Mesenchymal stem cell (in vitro differentiated cells and primary cell): ENCODE results near the gene ATOSB.

Experiments
- DNase-seq: peaks from one replicate; pipeline ENCODE4 v3.0.0-alpha.2; 2013
- H2AFZ ChIP-seq: one replicate; pipeline ENCODE4 v1.6.1; 2013; ENCODE audit warnings: low read depth, mild to moderate bottlenecking, control low read depth, inconsistent platforms, low read length, moderate library complexity
- H2AK5ac ChIP-seq: 2 replicates; pipeline ENCODE4 v1.6.1; 2013; ENCODE audit warnings: low read length, moderate library complexity, mild to moderate bottlenecking, inconsistent platforms; ENCODE audit not compliant: severe bottlenecking
- H2BK120ac ChIP-seq: one replicate; pipeline ENCODE4 v1.6.1; 2013; ENCODE audit warnings: low read depth, mild to moderate bottlenecking, inconsistent platforms, low read length, moderate library complexity
- H2BK12ac ChIP-seq, 2 experiments: one replicate each; pipeline ENCODE4 v1.6.1; 2013; ENCODE audit warnings: inconsistent platforms in 2 of 2, low read length in 2 of 2, mild to moderate bottlenecking in 2 of 2, moderate library complexity in 2 of 2, control low read depth in 1 of 2
- H2BK15ac ChIP-seq: one replicate; pipeline ENCODE4 v1.6.1; 2013; ENCODE audit warnings: mild to moderate bottlenecking, low read depth, inconsistent platforms; ENCODE audit not compliant: poor library complexity, severe bottlenecking
- H2BK5ac ChIP-seq: 2 replicates; pipeline ENCODE4 v1.6.1; 2013; ENCODE audit warnings: low read depth, mild to moderate bottlenecking, low read length, control low read depth, inconsistent platforms; ENCODE audit not compliant: poor library complexity, severe bottlenecking
- H3K14ac ChIP-seq, 2 experiments: one replicate each; pipeline ENCODE4 v1.6.1; 2013; ENCODE audit warnings: inconsistent platforms in 2 of 2, low read length in 2 of 2, control low read depth in 1 of 2, mild to moderate bottlenecking in 1 of 2, moderate library complexity in 1 of 2
- H3K18ac ChIP-seq, 2 experiments: one replicate each; pipeline ENCODE4 v1.6.1; 2013; ENCODE audit warnings: inconsistent platforms in 2 of 2, low read length in 2 of 2, control low read depth in 1 of 2, low read depth in 1 of 2, mild to moderate bottlenecking in 1 of 2
- H3K23ac ChIP-seq, 2 experiments: one replicate each; pipeline ENCODE4 v1.6.1; 2013; ENCODE audit warnings: inconsistent platforms in 2 of 2, low read length in 2 of 2, mild to moderate bottlenecking in 2 of 2, moderate library complexity in 2 of 2, control low read depth in 1 of 2
- H3K27ac ChIP-seq: 2 replicates; pipeline ENCODE4 v1.5.1; 2013; ENCODE audit warnings: mild to moderate bottlenecking, moderate library complexity, low read length, control low read depth, inconsistent platforms; ENCODE audit not compliant: poor library complexity, severe bottlenecking
- H3K27me3 ChIP-seq, 2 experiments: 2 replicates each; pipeline versions ENCODE4 v1.6.1 to v1.7.0; 2013; ENCODE audit warnings: low read length in 2 of 2, mild to moderate bottlenecking in 2 of 2, moderate library complexity in 2 of 2, control low read depth in 1 of 2, inconsistent platforms in 1 of 2; ENCODE audit not compliant: control insufficient read depth in 1 of 2, insufficient read depth in 1 of 2
- H3K36me3 ChIP-seq, 2 experiments: 2 replicates each; pipeline versions ENCODE4 v1.6.1 to v1.7.0; 2013; ENCODE audit warnings: low read length in 2 of 2, control low read depth in 1 of 2, inconsistent platforms in 1 of 2, low read depth in 1 of 2, mild to moderate bottlenecking in 1 of 2; ENCODE audit not compliant: insufficient read depth in 2 of 2, control insufficient read depth in 1 of 2
- H3K4ac ChIP-seq, 2 experiments: one replicate each; pipeline ENCODE4 v1.6.1; 2013; ENCODE audit warnings: inconsistent platforms in 2 of 2, low read length in 2 of 2, mild to moderate bottlenecking in 2 of 2, moderate library complexity in 2 of 2, control low read depth in 1 of 2, low read depth in 1 of 2
- H3K4me1 ChIP-seq: 2 replicates; pipeline ENCODE4 v1.6.1; 2013; ENCODE audit warnings: low read depth, low read length, control low read depth; ENCODE audit not compliant: control insufficient read depth, insufficient read depth
- H3K4me2 ChIP-seq: 2 replicates; pipeline ENCODE4 v1.6.1; 2013; ENCODE audit warnings: low read length, mild to moderate bottlenecking, inconsistent platforms; ENCODE audit not compliant: poor library complexity, severe bottlenecking
- H3K4me3 ChIP-seq, 2 experiments: 2 replicates each; pipeline versions ENCODE4 v1.5.1 to v1.7.0; 2013; ENCODE audit warnings: low read length in 2 of 2, mild to moderate bottlenecking in 2 of 2, control low read depth in 1 of 2, low read depth in 1 of 2; ENCODE audit not compliant: insufficient read depth in 1 of 2
- H3K79me1 ChIP-seq: replicated peaks from 2 replicates; pipeline ENCODE4 v1.6.1; 2013; ENCODE audit warnings: mild to moderate bottlenecking, control low read depth, low read length, inconsistent platforms; ENCODE audit not compliant: poor library complexity, severe bottlenecking
- H3K9ac ChIP-seq: 2 replicates; pipeline ENCODE4 v1.7.0; 2013; ENCODE audit warnings: mild to moderate bottlenecking, low read length, moderate library complexity
- H3K9me3 ChIP-seq: 2 replicates; pipeline ENCODE4 v1.7.0; 2013; ENCODE audit warnings: mild to moderate bottlenecking, low read length; ENCODE audit not compliant: control insufficient read depth
- H4K8ac ChIP-seq: one replicate; pipeline ENCODE4 v1.6.1; 2013; ENCODE audit warnings: inconsistent platforms, mild to moderate bottlenecking, low read length, moderate library complexity
- H4K91ac ChIP-seq: one replicate; pipeline ENCODE4 v1.6.1; 2013; ENCODE audit warnings: mild to moderate bottlenecking, low read length, inconsistent platforms
- WGBS: methylation state at CpG from one replicate; pipeline ENCODE4 v1.1.7; 2013; ENCODE audit warnings: mixed read lengths; 5-methylcytosine and 5-hydroxymethylcytosine counted together

The ATOSB gene

DNA sequence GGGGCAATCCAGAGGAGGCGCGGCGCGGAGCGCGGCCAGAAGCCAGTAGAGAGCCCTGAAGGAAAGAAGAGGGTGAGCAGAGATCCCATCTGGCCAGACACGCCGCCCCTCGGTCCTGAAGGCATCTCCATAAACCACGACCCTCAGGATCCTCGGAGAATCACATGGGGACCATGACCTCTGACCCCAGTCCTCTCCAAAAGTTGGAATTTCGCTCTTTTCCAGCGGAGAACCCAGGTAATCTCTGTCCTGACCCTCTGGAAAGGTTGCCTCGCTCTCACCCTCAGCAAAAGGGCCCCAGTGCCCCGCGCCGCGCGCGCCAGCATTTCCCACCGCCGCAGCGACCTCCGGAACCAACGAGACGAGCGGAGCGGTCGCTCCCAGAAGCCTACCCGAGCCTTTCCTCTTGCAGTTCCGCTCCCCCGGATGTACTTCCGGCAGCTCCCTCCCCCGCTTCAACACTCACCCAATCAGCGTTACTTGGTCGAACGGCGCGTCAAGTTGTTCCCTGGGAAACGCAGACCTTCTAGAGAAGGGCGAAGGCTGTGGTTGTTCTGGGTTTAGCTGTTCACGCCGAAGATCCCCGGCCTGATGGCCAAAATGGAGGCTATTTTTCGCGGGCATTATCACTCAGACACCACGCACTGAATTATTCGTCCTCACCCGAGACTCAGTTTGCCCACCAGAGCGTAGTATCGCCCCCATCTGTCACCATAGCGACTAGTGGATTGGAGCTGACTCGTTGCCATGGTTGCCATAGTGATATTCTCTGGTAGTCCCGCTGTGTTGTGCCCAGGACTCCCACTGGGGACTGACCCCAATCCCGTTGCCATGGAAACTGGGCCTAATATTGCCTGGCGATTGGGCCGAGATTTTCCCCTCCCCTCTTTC, 12.6 kb downstream of the ATOSB start, which contains the start of gene STOML2:
Gene STOML2, minus strand, starts transcription at position 363 of the 891 bp plus-strand sequence. Its CDS starts 37 bp downstream, at position 326.
- Histone ChIP-seq H3K36me3 (peaks cover 62 to 74% of the 10 kb centered on the region in 2 experiments), H3K79me1 (peaks cover 50% of the 10 kb centered on the region), H3K4me2 (peak within 1 kb of the TSS; percentile 76), H3K4ac (peak within 1 kb of the TSS; percentile 61 to 95), H4K91ac (peak within 1 kb of the TSS; percentile 19), H2BK120ac (no peak within 1 kb of the TSS), H3K4me1 (peaks cover 18% of the 10 kb centered on the region), H4K8ac (peak within 1 kb of the TSS; percentile 70), H2BK15ac (no peak within 1 kb of the TSS), H3K23ac (no peak within 1 kb of the TSS), H3K27me3 (no peaks in the 10 kb centered on the region), H3K9ac (peak within 1 kb of the TSS; percentile 99), H3K4me3 (peak within 1 kb of the TSS; percentile 61 to 94), H3K9me3 (no peaks in the 10 kb centered on the region), H2BK5ac (no peak within 1 kb of the TSS), H2AK5ac (peak within 1 kb of the TSS; percentile 7), H3K27ac (peak within 1 kb of the TSS; percentile 83), H2AFZ (peak within 1 kb of the TSS; percentile 74), H2BK12ac (no peak within 1 kb of the TSS), H3K14ac (peak within 1 kb of the TSS in 1 of 2 experiments; percentile 15), H3K18ac (peak within 1 kb of the TSS; percentile 67 to 80)
- 2% methylated on average over 48 of the region's 57 CpGs for WGBS
- DNase-seq = peak; percentile 98

GRCh38 chr9:35102465-35102768, 13.2 kb downstream of the ATOSB start:
- Histone ChIP-seq H3K23ac (no peak overlapping the region), H3K18ac (peak overlapping the region in 1 of 2 experiments; percentile 67), H4K91ac (peak overlapping the region; percentile 19), H2AK5ac (no peak overlapping the region), H2BK5ac (no peak overlapping the region), H3K9ac (peak overlapping the region; percentile 99), H3K4ac (peak overlapping the region; percentile 61 to 95), H3K27me3 (no peaks in the 10 kb centered on the region), H2AFZ (no peak overlapping the region), H3K14ac (no peak overlapping the region), H3K4me2 (peak overlapping the region; percentile 76), H4K8ac (peak overlapping the region; percentile 70), H3K79me1 (peaks cover 45% of the 10 kb centered on the region), H3K9me3 (no peaks in the 10 kb centered on the region), H3K36me3 (peaks cover 56 to 68% of the 10 kb centered on the region in 2 experiments), H2BK15ac (no peak overlapping the region), H3K4me1 (peaks cover 18% of the 10 kb centered on the region), H2BK120ac (no peak overlapping the region), H2BK12ac (no peak overlapping the region), H3K4me3 (peak overlapping the region; percentile 61 to 94), H3K27ac (peak overlapping the region; percentile 83)
- whole genome bisulfite sequencing = 5% methylated on average over 10 of the region's 10 CpGs
- DNase-seq = peak; percentile 62

GRCh38 chr9:35097573-35097972, 18.1 kb downstream of the ATOSB start:
- Histone ChIP-seq H3K4me3 (no peak overlapping the region), H3K36me3 (peaks cover 41 to 53% of the 10 kb centered on the region in 2 experiments), H3K4me2 (no peak overlapping the region), H2AFZ (no peak overlapping the region), H3K27ac (no peak overlapping the region), H3K27me3 (no peaks in the 10 kb centered on the region), H3K23ac (no peak overlapping the region), H3K18ac (no peak overlapping the region), H3K4ac (no peak overlapping the region), H2BK5ac (no peak overlapping the region), H2BK12ac (no peak overlapping the region), H3K4me1 (peaks cover 18% of the 10 kb centered on the region), H4K8ac (no peak overlapping the region), H2BK120ac (no peak overlapping the region), H3K9me3 (no peaks in the 10 kb centered on the region), H2AK5ac (no peak overlapping the region), H2BK15ac (no peak overlapping the region), H3K9ac (no peak overlapping the region), H3K79me1 (peaks cover 44% of the 10 kb centered on the region), H4K91ac (no peak overlapping the region), H3K14ac (no peak overlapping the region)
- no peak for DNase-seq
- 90% methylated on average over 3 of the region's 3 CpGs for WGBS
